Endometrium (tissue), 2 donors: ENCODE measurements around the gene SMIM44.
"Not testable (repeated sequence)": the region's sequence is repeated elsewhere in the genome, so short reads cannot be mapped to it uniquely, and the experiment has no call there.

Experiments used
- FAIRE-seq: peaks from 2 replicates; lab custom pipeline; 2012; peaks lifted over from hg19 to GRCh38; lab: Jason Lieb, UNC
- donor health status: control.
- donor health status: control.

SMIM44 gene

GRCh38 chr19:3457528-3458228 is 25.6 kb downstream of the SMIM44 start:
- no peak for FAIRE-seq

GRCh38 chr19:3456925-3457527 is 26.2 kb downstream of the SMIM44 start:
- no peak for FAIRE-seq

GRCh38 chr19:3455960-3456601 is 27.2 kb downstream of the SMIM44 start:
- no peak for FAIRE-seq

GRCh38 chr19:3455393-3455955 is 27.8 kb downstream of the SMIM44 start:
- no peak for FAIRE-seq

GRCh38 chr19:3454656-3455392 is 28.4 kb downstream of the SMIM44 start:
- no peak for FAIRE-seq

- FAIRE-seq = no peak
Observed at GRCh38 chr19:3453840-3454239, 29.4 kb downstream of the SMIM44 start.

GRCh38 chr19:3452942-3453214 is 30.4 kb downstream of the SMIM44 start:
- FAIRE-seq = not testable (repeated sequence)

GRCh38 chr19:3452171-3452941 is 30.9 kb downstream of the SMIM44 start:
- no peak for FAIRE-seq

GRCh38 chr19:3451451-3451866 is 31.8 kb downstream of the SMIM44 start:
- FAIRE-seq = no peak

- FAIRE-seq = peak; percentile 57
Observed at GRCh38 chr19:3450796-3451411, 32.3 kb downstream of the SMIM44 start.

- no peak for FAIRE-seq
Observed at GRCh38 chr19:3448616-3449334, 34.5 kb downstream of the SMIM44 start.

- FAIRE-seq = not testable (repeated sequence)
Observed at GRCh38 chr19:3446657-3447056, 36.6 kb downstream of the SMIM44 start.

GRCh38 chr19:3444695-3445234 is 38.5 kb downstream of the SMIM44 start:
- FAIRE-seq = no peak

- FAIRE-seq = no peak
Observed at GRCh38 chr19:3443840-3444694, 39.2 kb downstream of the SMIM44 start.

- FAIRE-seq = no peak
Observed at GRCh38 chr19:3442487-3443071, 40.7 kb downstream of the SMIM44 start.

GRCh38 chr19:3441986-3442329 is 41.3 kb downstream of the SMIM44 start:
- no peak for FAIRE-seq

GRCh38 chr19:3441089-3441985 is 41.9 kb downstream of the SMIM44 start:
- FAIRE-seq = no peak

- no peak for FAIRE-seq
Observed at GRCh38 chr19:3440082-3440481, 43.2 kb downstream of the SMIM44 start.
